Vein endothelial cell (primary cell): ENCODE measurements around the gene NXT2. TPM values are rescaled to one million over a fixed set of nuclear protein-coding genes. Genes with fewer than 3 reads are reported as not detected.

Source experiments
- total RNA-seq: library from RNA; depleted of rRNA; stranded (reverse); fragments of >200 nt; gene quantifications from 2 replicates; pipeline ENCODE4 v1.2.3, GENCODE V29; 2012

NXT2 gene
- 5.9 and 7.7 TPM in 2 replicates for total RNA-seq

GRCh38 chrX:109536439-109537323 lies at the start of gene NXT2:
Gene NXT2 (plus strand): TSS chrX:109536844. CDS start chrX:109537007, 163 bp downstream.

Other genes starting within 250 kb of the NXT2 start
- under 0.01 TPM in 1 of 2 replicates, not detected in the other for gene GUCY2F, start 54.8 kb upstream of the NXT2 start, total RNA-seq
- under 0.01 and 0.38 TPM in 2 replicates for gene KCNE5, start 88.3 kb downstream of the NXT2 start, total RNA-seq
- gene ACSL4, start 196.4 kb downstream of the NXT2 start, total RNA-seq, result 77.7 and 103 TPM in 2 replicates